NB4 (cell line): ENCODE data around the gene PLN.
A peak's percentile ranks its signal among the peaks of the same experiment; 100 is the strongest.

ENCODE experiments used
- DNase-seq: peaks from one replicate; pipeline ENCODE4 v3.0.0; 2010; ENCODE audit warnings: low read depth
- H3K4me3 ChIP-seq: one replicate; pipeline ENCODE4 v1.5.1; 2011; ENCODE audit warnings: mild to moderate bottlenecking, low read depth, low read length, moderate library complexity
- MYC ChIP-seq: IDR thresholded peaks from 2 replicates; pipeline ENCODE4 v1.6.1; 2011; ENCODE audit warnings: low read depth, low read length
- POLR2A ChIP-seq: IDR thresholded peaks from 2 replicates; pipeline ENCODE4 v1.6.1; 2011; ENCODE audit warnings: mild to moderate bottlenecking; ENCODE audit not compliant: insufficient read length; ENCODE audit errors: extremely low read depth
- TF ChIP-seq, protein P1 (sequence below): IDR thresholded peaks from one replicate; pipeline ENCODE4 v1.5.1; 2012; ENCODE audit warnings: low read depth, low read length
- TF ChIP-seq, protein P2 (sequence below): IDR thresholded peaks from 2 replicates; pipeline ENCODE4 v1.6.1; 2011; ENCODE audit warnings: low read depth, low read length

The PLN gene

DNA sequence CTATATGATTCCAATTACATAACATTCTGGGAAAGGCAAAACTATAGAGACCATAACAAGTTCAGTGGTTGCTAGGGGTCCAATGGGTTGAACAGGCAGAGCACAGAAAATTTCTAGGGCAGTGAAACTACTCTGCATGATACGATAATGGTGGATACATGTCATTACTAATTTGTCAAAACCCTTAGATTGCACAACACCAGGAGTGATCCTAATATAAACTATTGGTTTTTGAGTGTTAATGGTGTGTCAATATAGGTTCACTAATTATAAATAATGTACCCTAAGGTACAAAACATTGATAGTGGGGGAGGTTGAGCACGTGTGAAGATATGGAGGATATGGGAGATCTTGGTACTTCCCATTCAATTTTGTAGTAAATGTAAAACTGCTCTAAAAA lies 42.4 kb upstream of the PLN start:
- no peak overlapping the region for H3K4me3 ChIP-seq
- DNase-seq = no peak
- TF ChIP-seq, protein P1, sequence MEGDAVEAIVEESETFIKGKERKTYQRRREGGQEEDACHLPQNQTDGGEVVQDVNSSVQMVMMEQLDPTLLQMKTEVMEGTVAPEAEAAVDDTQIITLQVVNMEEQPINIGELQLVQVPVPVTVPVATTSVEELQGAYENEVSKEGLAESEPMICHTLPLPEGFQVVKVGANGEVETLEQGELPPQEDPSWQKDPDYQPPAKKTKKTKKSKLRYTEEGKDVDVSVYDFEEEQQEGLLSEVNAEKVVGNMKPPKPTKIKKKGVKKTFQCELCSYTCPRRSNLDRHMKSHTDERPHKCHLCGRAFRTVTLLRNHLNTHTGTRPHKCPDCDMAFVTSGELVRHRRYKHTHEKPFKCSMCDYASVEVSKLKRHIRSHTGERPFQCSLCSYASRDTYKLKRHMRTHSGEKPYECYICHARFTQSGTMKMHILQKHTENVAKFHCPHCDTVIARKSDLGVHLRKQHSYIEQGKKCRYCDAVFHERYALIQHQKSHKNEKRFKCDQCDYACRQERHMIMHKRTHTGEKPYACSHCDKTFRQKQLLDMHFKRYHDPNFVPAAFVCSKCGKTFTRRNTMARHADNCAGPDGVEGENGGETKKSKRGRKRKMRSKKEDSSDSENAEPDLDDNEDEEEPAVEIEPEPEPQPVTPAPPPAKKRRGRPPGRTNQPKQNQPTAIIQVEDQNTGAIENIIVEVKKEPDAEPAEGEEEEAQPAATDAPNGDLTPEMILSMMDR = no peak
- TF ChIP-seq, protein P2, sequence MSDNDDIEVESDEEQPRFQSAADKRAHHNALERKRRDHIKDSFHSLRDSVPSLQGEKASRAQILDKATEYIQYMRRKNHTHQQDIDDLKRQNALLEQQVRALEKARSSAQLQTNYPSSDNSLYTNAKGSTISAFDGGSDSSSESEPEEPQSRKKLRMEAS = no peak
- TF ChIP-seq POLR2A (no peak), MYC (no peak)

DNA sequence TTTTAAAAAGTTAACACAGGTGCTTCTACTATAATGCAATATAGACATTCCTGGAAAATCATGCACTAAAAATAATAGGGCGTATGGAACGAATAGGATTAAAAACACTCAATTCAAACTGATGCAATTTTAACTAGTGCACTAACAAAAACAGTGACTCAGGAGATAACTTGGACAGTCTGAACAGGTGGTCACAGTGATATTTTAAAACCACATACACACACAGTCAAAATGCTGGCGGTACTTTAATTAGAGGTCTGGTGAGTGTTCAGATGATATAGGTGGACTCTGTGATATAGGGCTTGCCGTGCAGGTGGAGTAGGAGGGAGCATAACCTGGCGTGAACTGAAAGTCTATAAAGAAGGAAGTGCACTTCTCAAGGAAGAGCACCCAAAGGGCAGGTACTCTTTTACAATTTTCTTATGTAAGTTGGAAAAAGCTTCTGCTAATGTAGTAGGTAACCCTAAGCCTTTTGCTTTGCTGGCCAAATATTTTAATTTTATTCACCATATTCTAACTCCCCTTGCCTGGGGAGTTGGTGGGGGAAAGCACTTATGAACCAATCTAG lies 41.9 kb upstream of the PLN start:
- no peak for TF ChIP-seq POLR2A
- TF ChIP-seq, protein P2 = no peak
- no peak for TF ChIP-seq MYC
- TF ChIP-seq, protein P1 = no peak
- no peak overlapping the region for H3K4me3 ChIP-seq
- no peak for DNase-seq

DNA sequence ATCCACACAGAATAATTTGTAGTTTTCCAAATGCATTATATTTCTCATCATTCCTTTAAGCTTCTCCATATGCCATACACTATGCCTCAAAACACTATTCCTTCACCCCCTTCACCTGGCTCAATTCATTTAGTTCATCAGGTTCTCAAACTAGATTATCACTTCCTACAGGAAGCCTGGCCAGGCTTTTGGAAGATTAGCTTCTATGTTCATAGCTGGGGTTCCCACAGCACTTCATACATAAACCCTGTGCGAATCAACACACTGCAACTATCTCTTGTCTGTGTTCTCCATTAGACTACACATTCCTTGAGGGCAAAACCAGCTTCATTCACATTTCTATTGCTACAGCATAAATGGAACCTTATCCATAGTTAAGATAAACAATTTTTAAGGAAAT lies 40.5 kb upstream of the PLN start:
- H3K4me3 ChIP-seq = no peak overlapping the region
- TF ChIP-seq, protein P1 = no peak
- no peak for DNase-seq

DNA sequence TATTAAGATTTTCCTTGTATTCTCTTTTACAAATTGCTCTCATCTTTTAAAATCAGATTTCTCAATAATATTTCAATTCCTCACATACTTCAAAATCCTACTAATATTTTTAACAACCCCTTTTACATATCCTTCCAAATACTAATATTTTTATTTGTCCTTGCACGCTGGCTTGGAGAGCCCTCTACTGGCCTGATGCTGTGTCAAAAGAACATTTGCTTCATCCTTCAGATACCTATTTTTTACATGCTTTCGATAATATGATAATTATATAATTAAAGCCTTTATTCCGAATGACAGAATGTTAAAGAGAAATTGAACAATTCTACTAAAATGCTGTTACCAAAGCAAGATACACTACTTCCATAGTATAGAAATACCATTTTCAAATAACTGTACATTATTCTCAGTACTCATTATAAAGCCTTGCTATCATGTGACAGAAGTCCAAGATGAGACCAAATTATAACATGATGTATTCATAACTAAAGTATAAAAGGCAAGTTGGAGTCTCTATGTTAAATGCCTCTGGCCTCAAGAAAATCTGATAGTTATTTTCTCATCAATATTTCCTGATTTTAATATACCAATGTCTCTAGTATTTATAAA lies 39.0 kb upstream of the PLN start:
- DNase-seq = peak; percentile 43
- TF ChIP-seq, protein P2 = no peak
- TF ChIP-seq, protein P1 = peak; percentile 62
- H3K4me3 ChIP-seq = no peak overlapping the region

DNA sequence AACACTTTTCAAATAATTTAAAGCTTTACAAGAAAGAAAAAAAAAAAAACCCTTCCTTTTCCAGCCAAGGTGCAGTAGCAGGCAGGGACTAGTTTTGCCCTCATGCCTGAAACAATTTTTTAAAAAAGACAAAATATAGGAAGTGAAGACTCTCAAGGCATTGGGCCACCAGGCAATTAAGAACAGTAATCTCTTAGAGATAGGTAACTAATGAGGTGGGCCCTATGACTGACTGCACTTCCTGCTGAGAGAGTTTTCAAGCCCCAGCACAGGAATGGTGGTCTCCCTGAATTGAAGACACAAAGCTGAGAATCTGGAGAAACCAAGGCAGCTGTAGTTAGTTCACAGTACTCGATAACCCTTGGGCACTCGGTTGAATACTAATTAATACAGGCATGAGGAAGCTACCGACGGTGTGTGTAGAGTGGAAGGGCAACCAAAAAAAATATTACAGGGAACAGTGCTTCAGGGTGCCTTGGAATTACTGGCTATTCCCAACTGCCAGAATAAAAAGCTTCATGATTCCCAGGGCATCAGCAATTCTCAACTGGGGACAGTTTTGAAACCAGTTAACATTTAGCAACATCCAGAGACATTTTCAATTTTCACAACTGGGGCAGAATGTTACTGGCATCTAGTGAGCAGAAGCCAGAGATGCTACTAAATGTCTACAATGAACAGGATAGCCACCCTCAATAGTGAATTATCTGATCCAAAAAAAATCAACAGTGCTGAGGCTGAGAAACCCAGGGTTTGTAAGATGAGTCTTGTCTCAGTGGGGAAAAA lies 36.0 kb upstream of the PLN start:
- no peak for DNase-seq
- no peak for TF ChIP-seq POLR2A
- TF ChIP-seq, protein P1 = no peak
- TF ChIP-seq, protein P2 = no peak
- TF ChIP-seq MYC = no peak
- no peak overlapping the region for H3K4me3 ChIP-seq
